GM18867 (cell line): ENCODE results near the gene DAB2IP.

Experiments used
- ATAC-seq: cut with Tn5 transposase; IDR thresholded peaks from one replicate; pipeline ENCODE4 v1.9.1; 2021; ENCODE audit warnings: mild to moderate bottlenecking, moderate library complexity; ENCODE audit not compliant: unreplicated experiment

Gene DAB2IP

DNA sequence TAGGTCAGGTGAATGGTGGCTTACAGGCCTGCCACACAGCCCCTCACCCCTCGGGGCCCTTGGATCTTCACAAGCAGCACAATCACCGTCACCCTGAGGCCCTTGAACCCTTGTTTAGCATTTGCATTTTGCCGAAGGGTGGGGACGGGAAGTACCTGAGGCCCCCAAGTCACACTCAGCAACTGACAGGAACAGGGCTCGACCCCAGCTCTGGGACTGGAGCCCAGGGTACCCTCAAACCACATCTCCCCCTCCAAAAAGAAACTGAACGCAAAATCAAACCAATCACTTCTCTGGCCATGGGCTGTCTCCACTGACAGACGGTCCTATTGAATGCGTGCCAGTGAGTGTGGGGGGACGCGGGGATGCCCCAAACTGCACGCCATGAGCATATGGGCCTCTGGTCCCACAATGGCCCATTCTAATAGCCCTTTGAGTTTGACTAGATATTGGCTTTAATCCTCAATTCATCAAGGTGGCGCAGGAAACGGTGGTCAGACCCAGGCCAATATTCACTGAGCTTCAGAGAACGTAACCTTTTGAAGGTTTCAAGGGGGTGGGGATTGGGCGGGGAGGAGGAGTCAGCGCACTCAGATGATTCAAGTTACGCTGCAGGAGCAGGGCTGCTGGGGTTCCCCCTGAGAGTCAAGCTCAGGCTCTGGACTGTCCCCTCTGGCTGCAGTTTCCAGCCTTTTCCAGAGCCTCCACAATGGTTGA lies 176.0 kb downstream of the DAB2IP start:
- ATAC-seq = no peak

DNA sequence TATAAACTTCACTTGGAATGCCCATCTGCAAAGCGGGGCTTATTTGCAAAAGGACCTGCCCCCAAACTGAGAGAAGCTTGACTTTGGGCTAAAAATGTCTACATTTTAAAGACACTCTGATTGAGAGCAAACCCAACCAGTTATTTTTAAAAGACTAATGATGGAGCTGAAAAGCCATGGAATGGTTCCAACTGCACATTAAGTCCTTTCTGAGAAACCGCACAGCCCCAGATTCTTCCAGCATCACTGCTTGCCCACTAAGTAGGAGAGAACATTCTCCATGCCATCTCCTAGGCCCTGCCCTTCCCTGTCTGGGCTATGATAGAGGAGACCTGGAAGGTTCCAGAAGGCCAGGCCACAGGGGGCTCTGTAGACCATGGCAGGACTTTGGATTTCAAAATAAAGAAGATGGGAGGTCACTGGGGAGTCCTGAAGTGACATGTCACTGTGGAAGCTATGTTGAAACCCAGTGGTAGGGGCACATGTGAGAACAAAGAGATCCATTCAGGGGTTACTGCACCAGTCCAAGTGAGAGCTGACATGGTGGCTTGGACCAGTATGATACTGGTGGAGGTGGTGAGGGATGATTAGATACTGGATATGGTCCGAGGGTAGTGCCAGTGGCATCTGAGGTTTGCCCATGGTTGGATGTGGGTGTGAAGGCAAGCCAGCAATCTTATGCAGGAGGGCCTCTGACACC lies 179.2 kb downstream of the DAB2IP start:
- ATAC-seq = no peak

DNA sequence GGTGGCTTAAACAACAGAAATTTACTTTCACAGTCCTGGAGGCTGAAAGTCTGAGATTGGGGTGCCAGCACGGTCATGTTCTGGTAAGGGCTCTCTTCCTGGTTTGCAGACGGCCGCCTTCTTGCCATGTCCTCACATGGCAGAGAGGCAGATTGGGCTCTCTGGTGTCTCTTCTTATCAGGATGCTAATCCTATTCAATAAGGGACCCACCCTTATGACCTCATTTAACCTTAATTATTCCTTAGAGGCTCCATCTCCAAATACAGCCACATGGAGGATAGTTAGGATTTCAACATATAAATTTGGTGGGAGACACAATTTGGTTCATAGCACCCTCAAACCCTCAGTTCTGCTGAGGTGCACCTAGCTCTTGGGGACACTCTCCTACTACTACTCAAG lies 180.4 kb downstream of the DAB2IP start:
- ATAC-seq = no peak

DNA sequence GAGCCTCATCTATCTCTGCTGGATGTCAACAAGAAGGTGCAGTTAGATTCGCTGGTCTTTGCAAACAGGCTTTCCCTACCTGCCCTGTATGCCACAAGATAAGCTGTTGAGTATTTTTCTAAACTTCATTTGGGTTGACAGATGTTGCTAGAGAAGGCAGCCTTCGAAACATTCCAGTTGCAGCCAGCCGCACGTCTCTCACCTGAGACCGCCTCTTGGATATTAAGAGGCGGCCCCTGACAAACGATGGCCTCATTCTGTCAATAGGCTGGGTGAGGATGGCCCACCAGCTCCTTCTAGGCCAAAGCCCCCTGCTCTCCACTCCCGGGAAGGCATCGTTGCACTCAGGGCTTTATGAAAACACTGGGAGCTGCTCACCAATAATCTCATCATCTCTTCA lies 181.6 kb downstream of the DAB2IP start:
- no peak for ATAC-seq
